Dermis microvascular lymphatic vessel endothelial cell (primary cell): ENCODE results near the gene WIPF2. TPM values are rescaled to one million over a fixed set of nuclear protein-coding genes. Genes with fewer than 3 reads are reported as not detected.
"Not testable (repeated sequence)": the region's sequence is repeated elsewhere in the genome, so short reads cannot be mapped to it uniquely, and the experiment has no call there.

Source experiments
- DNase-seq, 2 donors: peaks; one replicate each; pipeline versions ENCODE4 v3.0.0 to v3.0.0-alpha.2; 2010; ENCODE audit warnings: low read depth in 2 of 2
- total RNA-seq: library from RNA; depleted of rRNA; stranded (reverse); fragments of >200 nt; gene quantifications from 2 replicates; pipeline ENCODE4 v1.2.1, GENCODE V29; 2014

Gene WIPF2
- total RNA-seq, 1 donor from 2014 or later: 4.7 TPM

DNA sequence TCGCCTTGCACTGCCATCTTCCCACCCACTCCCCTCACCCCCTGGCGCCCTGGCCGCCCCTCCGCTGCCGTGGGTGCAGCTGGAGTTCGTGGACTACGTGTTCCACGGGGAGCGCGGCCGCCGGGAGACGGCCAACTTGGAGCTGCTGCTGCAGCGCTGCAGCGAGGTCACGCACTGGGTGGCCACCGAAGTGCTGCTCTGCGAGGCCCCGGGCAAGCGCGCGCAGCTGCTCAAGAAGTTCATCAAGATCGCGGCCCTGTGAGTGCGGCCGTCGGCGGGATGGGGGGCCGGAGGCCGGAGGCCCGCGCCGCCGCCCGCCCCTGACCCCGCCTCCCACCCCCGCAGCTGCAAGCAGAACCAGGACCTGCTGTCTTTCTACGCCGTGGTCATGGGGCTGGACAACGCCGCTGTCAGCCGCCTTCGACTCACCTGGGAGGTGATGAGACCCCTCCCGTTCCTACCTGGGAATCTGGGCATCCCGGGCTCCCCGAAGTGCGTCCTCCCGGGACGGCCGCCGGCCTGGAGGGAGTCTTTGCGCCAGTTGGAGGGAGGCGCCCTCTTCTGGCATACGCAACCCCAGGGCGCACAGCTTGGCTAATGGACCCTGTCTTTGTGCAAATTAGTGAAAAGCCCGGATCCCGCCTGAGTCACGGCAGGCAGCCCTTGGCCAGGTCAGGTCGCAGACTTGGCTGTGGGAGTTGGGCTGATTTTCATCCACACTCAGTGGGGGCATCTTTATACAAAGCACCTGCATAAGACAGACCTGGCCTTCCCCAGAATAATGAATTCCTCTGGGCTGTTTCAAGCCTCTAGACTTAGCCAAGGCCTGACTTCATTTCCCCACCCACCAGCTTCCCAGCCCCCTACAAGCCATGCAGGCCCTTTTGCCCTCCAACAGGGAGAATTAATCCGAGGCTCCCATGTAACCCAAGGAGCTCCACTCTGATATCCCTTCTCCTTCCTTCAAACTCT lies 27.6 kb upstream of the WIPF2 start:
- DNase-seq: peak; percentile 32 to 84

DNA sequence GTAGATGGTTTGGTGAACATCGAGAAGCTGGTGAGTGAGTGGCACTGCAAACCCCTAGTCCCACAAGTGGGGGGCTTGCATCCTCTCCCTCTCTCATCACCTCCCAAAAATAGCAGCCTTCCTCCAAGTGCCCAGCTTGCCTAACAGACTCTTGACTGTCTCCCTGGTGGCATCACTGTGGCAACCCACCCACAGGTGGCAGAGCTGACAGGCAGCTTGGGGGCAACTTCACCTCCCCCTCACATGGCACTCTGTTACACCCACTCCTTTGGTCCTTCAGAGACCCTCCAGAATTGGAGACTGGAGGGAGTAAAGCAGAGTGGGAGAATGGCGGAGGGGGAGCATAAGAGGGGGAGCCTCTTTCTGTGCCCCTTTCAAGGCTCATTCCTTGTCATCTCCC lies 26.1 kb upstream of the WIPF2 start:
- DNase-seq: no peak

- DNase-seq: no peak
Observed at GRCh38 chr17:40194821-40195220, 24.3 kb upstream of the WIPF2 start.

DNA sequence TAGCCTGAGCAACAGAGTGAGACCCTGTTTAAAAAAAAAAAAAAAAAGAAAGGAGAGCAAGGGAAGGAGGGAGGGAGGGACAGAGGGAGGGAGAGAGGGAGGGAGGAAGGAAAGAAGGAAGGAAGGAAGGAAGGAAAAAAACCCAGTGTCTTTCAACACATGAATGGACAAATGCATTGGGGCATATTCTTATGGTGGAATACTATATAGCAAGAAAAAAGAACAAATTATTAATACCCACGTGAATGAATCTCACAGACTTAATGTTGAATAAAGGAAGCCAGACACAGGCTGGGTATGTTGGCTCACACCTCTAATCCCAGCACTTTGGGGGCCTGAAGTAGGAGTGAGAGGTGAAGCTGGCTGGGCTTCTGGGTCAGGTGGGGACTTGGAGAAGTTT lies 21.6 kb upstream of the WIPF2 start:
- DNase-seq: no peak

GRCh38 chr17:40197965-40198456 lies 21.1 kb upstream of the WIPF2 start:
- DNase-seq: not testable (repeated sequence)

DNA sequence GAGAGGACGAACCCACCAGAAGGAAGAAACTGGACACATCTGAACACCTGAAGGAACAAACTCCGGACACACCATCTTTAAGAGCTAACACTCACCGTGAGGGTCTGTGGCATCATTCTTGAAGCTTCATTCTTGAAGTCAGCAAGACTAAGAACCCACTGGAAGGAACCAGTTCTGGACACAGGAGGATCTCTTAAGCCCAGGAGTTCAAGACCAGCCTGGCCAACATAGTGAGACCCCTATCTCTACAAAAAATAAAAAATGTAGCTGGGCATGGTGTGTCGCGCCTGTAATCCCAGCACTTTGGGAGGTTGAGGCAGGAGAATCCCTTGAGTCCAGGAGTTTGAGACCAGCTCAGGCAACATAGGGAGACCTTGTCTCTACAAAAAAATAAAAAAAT lies 20.5 kb upstream of the WIPF2 start:
- DNase-seq: no peak

- DNase-seq: peak; percentile 76 to 87
Observed at GRCh38 chr17:40203131-40203530, 16.0 kb upstream of the WIPF2 start.

DNA sequence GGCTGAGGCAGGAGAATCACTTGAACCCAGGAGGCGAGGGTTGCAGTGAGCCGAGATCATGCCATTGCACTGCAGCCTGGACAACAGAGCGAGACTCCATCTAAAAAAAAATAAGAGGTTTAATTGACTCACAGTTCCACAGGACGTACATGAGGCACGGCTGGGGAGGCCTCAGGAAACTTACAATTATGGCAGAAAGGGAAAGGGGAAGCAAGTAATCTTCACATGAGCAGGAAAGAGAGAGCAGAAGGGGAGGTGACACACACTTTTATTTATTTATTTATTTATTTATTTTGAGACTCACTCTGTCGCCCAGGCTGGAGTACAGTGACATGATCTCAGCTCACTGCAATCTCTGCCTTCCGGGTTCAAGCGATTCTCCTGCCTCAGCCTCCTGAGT lies 12.9 kb upstream of the WIPF2 start:
- DNase-seq: not testable (repeated sequence)

DNA sequence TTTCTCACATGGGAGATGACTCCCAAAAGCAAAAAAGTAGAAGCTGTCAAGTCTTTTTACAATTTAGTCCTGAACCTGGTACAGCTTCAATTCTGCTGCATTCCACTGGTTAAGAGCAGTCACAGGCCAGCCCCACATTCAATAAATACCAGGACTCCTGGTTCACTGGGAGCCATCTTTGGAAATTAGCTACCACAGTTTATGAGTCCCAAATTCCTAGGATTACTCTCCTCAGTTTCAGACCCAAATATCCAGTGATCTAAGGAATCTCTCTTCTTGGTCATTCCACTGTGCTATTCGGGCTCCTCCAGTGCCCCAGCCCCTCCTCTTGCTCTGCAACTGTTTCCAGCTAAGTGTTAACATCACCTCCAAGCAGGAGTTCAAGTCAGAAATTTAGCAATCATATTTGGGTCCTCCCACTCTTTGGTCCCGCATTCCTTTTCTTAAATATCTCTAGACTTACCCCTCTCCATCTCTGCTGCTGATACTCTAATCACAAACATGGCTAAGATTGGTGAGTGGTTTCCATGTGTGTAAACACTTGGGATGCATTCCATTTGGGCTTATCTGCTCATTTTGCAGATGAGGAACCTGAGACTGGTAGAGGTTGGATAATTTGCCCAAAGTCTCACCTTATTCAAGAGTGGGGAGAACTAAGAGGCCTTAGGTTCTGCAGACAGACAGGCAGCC lies 9.6 kb upstream of the WIPF2 start:
- DNase-seq: no peak

GRCh38 chr17:40213914-40214313 lies 5.2 kb upstream of the WIPF2 start:
- not testable (repeated sequence) for DNase-seq

DNA sequence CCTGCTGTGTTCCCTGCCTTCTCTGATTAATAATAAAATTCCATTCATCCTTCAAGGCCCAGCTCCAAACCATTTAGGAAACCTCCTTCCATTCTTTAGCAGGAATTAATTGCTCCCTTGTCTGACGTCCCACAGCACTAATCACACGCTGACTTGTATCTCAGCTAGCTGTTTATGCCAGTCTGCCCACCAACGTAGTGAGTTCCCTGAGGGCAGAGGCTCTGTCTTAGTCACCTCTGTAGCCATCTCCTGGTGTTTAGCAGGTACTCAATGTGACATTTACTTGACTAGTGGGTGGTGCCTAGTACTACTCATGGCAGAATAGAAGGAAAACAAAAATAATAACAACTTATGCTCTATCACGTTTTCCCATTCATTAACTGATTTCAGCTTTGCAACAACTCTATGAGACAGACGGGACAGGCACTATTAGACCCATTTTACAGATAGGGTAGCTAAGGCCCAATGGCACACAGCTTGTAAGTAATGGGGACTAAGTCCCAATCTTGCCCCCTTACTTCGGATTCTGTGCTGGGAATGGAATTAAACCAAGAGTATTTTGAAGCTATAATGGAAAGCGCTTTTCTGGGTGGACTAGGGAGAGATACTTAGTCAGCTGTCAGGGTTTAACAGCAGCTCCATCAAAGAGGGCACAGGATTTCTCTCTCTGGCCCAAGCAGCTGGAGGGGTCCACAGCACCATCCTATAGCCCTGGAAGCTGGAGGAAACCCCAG lies 931 bp upstream of the WIPF2 start:
- DNase-seq: no peak

DNA sequence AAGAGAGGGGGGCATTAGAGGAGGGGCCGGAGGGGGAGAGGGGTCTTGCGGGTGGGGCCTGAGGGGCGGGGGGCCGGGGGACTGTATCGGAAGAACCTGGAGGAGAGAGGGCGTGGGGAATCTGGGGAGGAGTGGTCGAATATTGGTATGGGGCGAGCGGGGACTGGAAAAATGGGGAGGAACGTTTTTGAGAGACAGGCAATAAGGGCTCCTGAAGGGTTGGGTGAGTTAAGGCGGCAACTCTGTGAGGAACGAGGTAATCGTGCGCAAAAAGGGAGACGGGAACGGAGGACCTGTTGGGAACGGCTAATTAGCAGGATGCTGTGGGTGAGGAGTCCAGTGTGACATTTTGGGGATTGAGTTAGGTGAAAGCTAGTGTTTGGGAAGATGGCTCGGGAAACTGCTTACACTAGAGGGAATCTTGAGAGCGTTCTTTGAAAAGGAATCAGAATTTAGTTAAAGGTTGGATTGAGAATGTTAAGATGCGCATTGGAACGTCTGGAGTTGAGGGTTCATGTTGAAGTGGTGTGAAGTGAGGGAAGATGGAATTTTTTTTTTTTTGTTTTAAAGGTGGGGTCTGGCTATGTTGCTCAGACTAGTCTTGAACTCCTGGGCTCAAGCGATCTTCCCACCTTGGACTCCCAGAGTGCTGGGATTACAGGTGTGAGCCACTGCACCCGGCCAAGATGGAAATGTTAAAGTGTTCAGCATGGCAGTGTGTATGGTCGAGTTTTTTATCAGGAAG lies 662 bp downstream of the WIPF2 start:
- peak in 1 of 2 donors; percentile 76 for DNase-seq

GRCh38 chr17:40224718-40225550 lies 5.8 kb downstream of the WIPF2 start:
- no peak for DNase-seq

DNA sequence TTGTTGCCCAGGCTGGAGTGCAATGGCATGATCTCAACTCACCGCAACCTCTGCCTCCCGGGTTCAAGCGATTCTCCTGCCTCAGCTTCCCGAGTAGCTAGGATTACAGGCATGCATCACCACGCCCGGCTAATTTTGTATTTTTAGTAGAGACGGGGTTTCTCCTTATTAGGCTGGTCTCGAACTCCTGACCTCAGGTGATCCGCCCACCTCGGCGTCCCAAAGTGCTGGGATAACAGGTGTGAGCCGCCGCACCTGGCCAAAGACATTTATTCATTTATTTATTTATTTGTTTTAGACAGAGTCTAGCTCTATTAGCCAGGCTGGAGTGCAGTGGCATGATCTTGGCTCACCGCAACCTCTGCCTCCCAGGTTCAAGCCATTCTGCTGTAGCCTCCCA lies 10.0 kb downstream of the WIPF2 start:
- not testable (repeated sequence) for DNase-seq

DNA sequence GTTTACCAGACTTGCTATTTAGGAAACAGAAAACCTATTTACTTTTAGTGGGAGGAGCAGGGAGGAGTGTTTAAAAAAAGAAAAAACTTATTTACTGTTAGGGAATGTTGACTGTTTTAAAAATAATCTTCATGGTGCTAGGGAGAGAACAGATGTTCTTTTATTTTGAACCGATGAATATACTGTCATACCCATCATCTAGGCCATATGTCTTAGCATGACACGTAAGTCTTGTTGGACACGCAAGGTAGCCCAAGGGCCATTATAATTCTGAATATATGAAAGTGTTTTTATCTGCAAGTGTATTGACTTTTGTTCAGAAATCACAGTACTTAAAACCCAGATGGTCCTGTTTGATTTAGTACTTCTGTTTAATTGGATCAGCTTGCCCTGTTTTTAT lies 11.6 kb downstream of the WIPF2 start:
- DNase-seq: no peak

DNA sequence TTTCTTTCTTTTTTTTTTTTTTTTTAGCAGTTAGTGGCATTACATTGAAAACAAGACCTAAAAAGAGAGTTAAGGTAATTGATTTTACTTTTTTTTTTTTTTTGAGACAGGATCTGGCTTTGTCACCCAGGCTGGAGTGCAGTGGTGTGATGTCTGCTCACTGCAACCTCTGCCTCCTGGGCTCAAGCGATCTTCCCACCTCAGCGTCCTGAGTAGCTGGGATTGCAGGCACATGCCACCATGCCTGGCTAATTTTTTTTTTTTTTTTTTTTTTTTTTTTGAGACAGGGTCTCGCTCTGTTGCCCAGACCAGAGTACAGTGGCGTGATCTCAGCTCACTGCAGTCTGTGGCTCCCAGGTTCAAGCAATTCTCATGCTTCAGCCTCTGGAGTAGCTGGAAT lies 12.8 kb downstream of the WIPF2 start:
- not testable (repeated sequence) for DNase-seq

GRCh38 chr17:40241252-40241834 lies 22.2 kb downstream of the WIPF2 start:
- no peak for DNase-seq

DNA sequence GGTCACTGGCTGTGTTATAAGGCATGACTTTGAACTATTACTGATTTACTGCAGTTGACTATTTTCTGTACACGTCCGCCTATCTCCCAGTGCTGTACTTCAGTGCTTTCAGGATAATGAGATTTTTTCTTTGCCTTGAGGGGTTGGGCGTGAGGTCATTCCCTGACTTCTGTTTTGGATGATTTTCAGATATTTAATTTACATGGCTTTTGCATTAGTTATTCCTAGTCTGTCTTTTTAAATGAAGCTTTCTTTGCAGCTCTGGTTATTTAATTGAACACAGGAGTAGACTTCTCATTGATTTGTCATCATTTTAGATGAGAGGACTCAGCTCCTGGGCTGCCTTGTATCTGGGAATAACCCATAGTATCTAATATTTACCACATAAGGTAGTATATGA lies 23.7 kb downstream of the WIPF2 start:
- DNase-seq: no peak

- no peak for DNase-seq
Observed at GRCh38 chr17:40243761-40244160, 24.7 kb downstream of the WIPF2 start.

- no peak for DNase-seq
Observed at GRCh38 chr17:40244255-40244654, 25.2 kb downstream of the WIPF2 start.
